GM12878 (cell line): Measurements from ENCODE around the gene STEAP2. TPM values are rescaled to one million over a fixed set of nuclear protein-coding genes. Genes with fewer than 3 reads are reported as not detected.
A peak's percentile ranks its signal among the peaks of the same experiment; 100 is the strongest.

Source experiments
- ATF2 ChIP-seq: IDR thresholded peaks from 2 replicates; pipeline ENCODE4 v1.6.1; 2012; ENCODE audit warnings: low read length, inconsistent platforms
- BHLHE40 ChIP-seq, 2 experiments: fragments of 450-650 bp in 1 of 2; IDR thresholded peaks; 2 replicates each; pipeline ENCODE4 v1.6.1; 2011 to 2017; ENCODE audit warnings: low read depth in 2 of 2, borderline replicate concordance in 1 of 2, improper control_type of control experiment in 1 of 2, low read length in 1 of 2, mild to moderate bottlenecking in 1 of 2
- E4F1 ChIP-seq: fragments of 450-650 bp; IDR thresholded peaks from 2 replicates; pipeline ENCODE4 v1.6.1; 2018; ENCODE audit warnings: borderline replicate concordance, mild to moderate bottlenecking; ENCODE audit not compliant: partially characterized antibody
- MEF2A ChIP-seq: IDR thresholded peaks from 2 replicates; pipeline ENCODE4 v1.6.1; 2011; ENCODE audit warnings: low read depth, mild to moderate bottlenecking, low read length, moderate library complexity; ENCODE audit not compliant: insufficient read depth
- SKIL ChIP-seq: fragments of 450-650 bp; IDR thresholded peaks from 2 replicates; pipeline ENCODE4 v1.6.1; 2017; ENCODE audit warnings: mild to moderate bottlenecking, low read depth, inconsistent platforms; ENCODE audit not compliant: poor library complexity, severe bottlenecking
- ZNF622 ChIP-seq: fragments of 450-650 bp; IDR thresholded peaks from 2 replicates; pipeline ENCODE4 v1.6.1; 2017; ENCODE audit warnings: mild to moderate bottlenecking, inconsistent platforms
- polyA plus RNA-seq, 11 experiments: library from polyadenylated mRNA; depleted of rRNA in 4 of 11; unstranded in 6 of 11; stranded (reverse) in 5 of 11; fragments of >200 nt; fragmentation: Nextera tagmentation in 4 of 11; fragmentation: Illumina TruSeq in 1 of 11; extraction: Ambion mirVana in 4 of 11; extraction: Trizol in 1 of 11; gene quantifications; 1 replicate in 1 of 11; 2 replicates in 10 of 11; pipeline versions ENCODE4 v1.2.1 to v1.2.3, GENCODE V29; 2011 to 2016; ENCODE audit warnings: inconsistent platforms in 2 of 11, missing spikeins in 2 of 11, low read depth in 1 of 11
- total RNA-seq, 4 experiments: library from RNA; depleted of rRNA in 3 of 4; stranded (reverse); fragments of >200 nt in 3 of 4; fragmentation: Illumina TruSeq in 1 of 4; extraction: Trizol in 1 of 4; gene quantifications; 2 replicates each; pipeline versions ENCODE4 v1.2.1 to v1.2.3, GENCODE V29; 2013 to 2021

The STEAP2 gene
- total and polyA plus RNA-seq, 10 of the 15 experiments (the other 5 are each of a cell fraction or from before 2014, with no cell fraction given), result 0.64 to 17.6 (median 1.8) TPM

DNA sequence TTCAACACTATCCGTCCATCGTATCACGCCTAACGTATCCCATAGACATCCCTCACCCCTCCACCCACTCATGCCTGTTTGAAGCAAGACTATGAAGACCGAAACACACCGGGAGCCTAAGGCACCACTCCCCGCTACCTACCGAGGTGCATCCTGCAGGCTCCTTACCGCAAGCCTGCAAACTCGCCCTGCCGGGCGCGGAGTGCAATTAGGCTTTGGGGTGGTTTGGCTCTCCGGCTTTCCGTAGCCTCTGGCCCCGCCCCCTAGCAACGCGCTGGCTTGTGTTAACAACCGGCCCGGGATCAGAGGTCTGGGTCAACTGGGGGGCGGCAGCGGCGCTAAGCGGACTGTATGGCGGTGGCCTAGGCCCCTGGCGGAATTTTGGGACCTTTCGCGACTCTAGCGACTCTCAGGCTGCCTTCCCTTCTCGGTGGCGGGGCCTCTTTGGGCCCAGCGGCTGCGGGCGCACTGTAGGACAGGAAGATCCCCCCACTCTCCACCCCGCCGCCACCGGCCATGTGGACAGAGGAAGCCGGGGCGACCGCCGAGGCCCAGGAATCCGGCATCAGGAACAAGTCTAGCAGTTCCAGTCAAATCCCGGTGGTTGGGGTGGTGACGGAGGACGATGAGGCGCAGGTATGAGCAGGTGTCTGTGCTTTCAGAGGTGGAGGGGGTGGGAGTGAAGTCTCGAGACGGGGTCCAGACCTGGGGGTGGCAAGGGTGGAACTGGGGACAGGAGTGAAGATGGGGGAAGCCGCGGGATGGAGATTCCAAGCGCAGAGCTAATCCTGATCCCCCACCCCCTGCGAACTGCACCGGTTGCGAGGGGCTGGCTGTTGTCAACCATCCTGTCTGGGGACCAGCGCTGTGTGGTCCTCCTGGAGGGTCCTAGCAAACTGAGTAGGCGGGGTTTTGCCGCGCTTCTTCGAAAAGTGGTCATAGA lies 33.6 kb downstream of the STEAP2 start, which contains the start of gene CFAP69 (continued):
- no peak for TF ChIP-seq MEF2A
- TF ChIP-seq SKIL, result peak; percentile 50
- no peak for TF ChIP-seq ZNF622
- TF ChIP-seq E4F1, result no peak
- TF ChIP-seq ATF2, result no peak
- TF ChIP-seq BHLHE40 (IDR thresholded peaks at IDR 0.05; ENCODE audit: borderline replicate concordance in 1 of 2, low read depth in 2 of 2, low read length in 1 of 2), result peak; percentile 36 to 59; a peak in 1 of 4 replicates
